Fibroblast of lung (primary cell): ENCODE results near the gene CDYL. TPM values are rescaled to one million over a fixed set of nuclear protein-coding genes. Genes with fewer than 3 reads are reported as not detected.

Source experiments
- DNase-seq, 2 donors: peaks; one replicate each; pipeline versions ENCODE4 v3.0.0 to v3.0.0-alpha.2; 2010; ENCODE audit warnings: low read depth in 2 of 2
- H2AFZ ChIP-seq: 2 replicates; pipeline ENCODE4 v1.5.1; 2012; ENCODE audit warnings: low read length, control low read depth, inconsistent platforms
- H3K27ac ChIP-seq: 2 replicates; pipeline ENCODE4 v1.5.1; 2011; ENCODE audit warnings: low read length, control low read depth; ENCODE audit not compliant: insufficient read depth
- H3K27me3 ChIP-seq: 2 replicates; pipeline ENCODE4 v1.5.1; 2011; ENCODE audit warnings: mild to moderate bottlenecking, low read length; ENCODE audit not compliant: control insufficient read depth, insufficient read depth
- H3K36me3 ChIP-seq: 2 replicates; pipeline ENCODE4 v1.5.1; 2011; ENCODE audit warnings: low read length; ENCODE audit not compliant: control insufficient read depth, insufficient read depth
- H3K4me1 ChIP-seq: 2 replicates; pipeline ENCODE4 v1.5.1; 2011; ENCODE audit warnings: low read length; ENCODE audit not compliant: control insufficient read depth, insufficient read depth; ENCODE audit errors: extremely low read depth
- H3K4me2 ChIP-seq: 2 replicates; pipeline ENCODE4 v1.5.1; 2011; ENCODE audit warnings: low read length, control low read depth; ENCODE audit not compliant: insufficient read depth; ENCODE audit errors: extremely low read depth
- H3K4me3 ChIP-seq, 4 experiments: fragments of 200-600 bp in 1 of 4; sonication (generic) in 1 of 4; replicated peaks in 1 of 4; 2 replicates each; pipeline ENCODE4 v1.5.1; 2011 to 2016; ENCODE audit warnings: low read length in 4 of 4, low read depth in 3 of 4, mild to moderate bottlenecking in 3 of 4, control low read depth in 2 of 4, inconsistent platforms in 1 of 4, mixed read lengths in 1 of 4; ENCODE audit not compliant: insufficient read depth in 1 of 4; ENCODE audit errors: control extremely low read depth in 1 of 4
- H3K79me2 ChIP-seq: 2 replicates; pipeline ENCODE4 v1.5.1; 2012; ENCODE audit warnings: mild to moderate bottlenecking, low read length, inconsistent platforms; ENCODE audit not compliant: control insufficient read depth, insufficient read depth
- H3K9ac ChIP-seq: 2 replicates; pipeline ENCODE4 v1.5.1; 2011; ENCODE audit warnings: mild to moderate bottlenecking, low read length, control low read depth; ENCODE audit not compliant: insufficient read depth
- H3K9me3 ChIP-seq: 2 replicates; pipeline ENCODE4 v1.5.1; 2012; ENCODE audit warnings: low read depth, low read length; ENCODE audit not compliant: control insufficient read depth, insufficient read depth
- H4K20me1 ChIP-seq: 2 replicates; pipeline ENCODE4 v1.5.1; 2011; ENCODE audit warnings: low read length; ENCODE audit not compliant: control insufficient read depth, insufficient read depth; ENCODE audit errors: extremely low read depth
- EZH2 ChIP-seq: IDR thresholded peaks from 2 replicates; pipeline ENCODE4 v1.5.1; 2012; ENCODE audit warnings: low read length, control low read depth, mild to moderate bottlenecking; ENCODE audit errors: missing control alignments
- polyA plus RNA-seq, 2 donors: library from polyadenylated mRNA; depleted of rRNA in 1 of 2; stranded (reverse) in 1 of 2; unstranded in 1 of 2; fragments of >200 nt; gene quantifications; 2 replicates each; pipeline ENCODE4 v1.2.1, GENCODE V29; 2011 to 2012; ENCODE audit warnings: missing spikeins in 1 of 2
- total RNA-seq: library from RNA; depleted of rRNA; stranded (reverse); fragments of >200 nt; gene quantifications from 2 replicates; pipeline ENCODE4 v1.2.1, GENCODE V29; 2014
- TF ChIP-seq, protein P1 (sequence below), 2 donors: IDR thresholded peaks in 1 of 2; conservative IDR thresholded peaks in 1 of 2; 1 replicate in 1 of 2; 2 replicates in 1 of 2; pipeline ENCODE4 v1.5.1; 2011 to 2012; ENCODE audit warnings: low read length in 2 of 2, control low read depth in 1 of 2, inconsistent platforms in 1 of 2, low read depth in 1 of 2, mild to moderate bottlenecking in 1 of 2

Gene CDYL
- total and polyA plus RNA-seq, 2 donors (not counting 1 experiment from before 2014, with no cell fraction given) = 20.6 to 24.9 TPM

DNA sequence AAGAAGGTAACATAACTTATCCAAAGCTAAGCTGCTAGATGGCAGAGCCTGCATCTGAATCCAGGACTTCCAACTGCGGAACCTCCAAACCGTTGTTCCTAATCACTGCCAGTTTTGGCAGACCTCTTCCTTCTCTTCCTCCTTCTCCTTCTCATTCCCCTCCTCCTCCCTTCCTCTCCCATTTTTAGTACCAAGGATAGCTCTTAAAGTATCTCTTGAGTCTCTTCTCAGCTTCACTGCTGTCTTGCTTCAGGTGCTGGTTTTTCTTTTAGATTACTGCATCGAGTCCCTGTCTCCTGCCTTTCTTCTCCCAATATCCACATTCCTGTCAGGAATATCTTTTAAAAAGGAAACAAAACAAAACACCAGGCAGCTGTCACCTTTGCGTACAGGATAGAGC lies 77.1 kb downstream of the CDYL start:
- DNase-seq = no peak
- H3K4me1 ChIP-seq = peaks cover 4% of the 10 kb centered on the region
- TF ChIP-seq, protein P1, sequence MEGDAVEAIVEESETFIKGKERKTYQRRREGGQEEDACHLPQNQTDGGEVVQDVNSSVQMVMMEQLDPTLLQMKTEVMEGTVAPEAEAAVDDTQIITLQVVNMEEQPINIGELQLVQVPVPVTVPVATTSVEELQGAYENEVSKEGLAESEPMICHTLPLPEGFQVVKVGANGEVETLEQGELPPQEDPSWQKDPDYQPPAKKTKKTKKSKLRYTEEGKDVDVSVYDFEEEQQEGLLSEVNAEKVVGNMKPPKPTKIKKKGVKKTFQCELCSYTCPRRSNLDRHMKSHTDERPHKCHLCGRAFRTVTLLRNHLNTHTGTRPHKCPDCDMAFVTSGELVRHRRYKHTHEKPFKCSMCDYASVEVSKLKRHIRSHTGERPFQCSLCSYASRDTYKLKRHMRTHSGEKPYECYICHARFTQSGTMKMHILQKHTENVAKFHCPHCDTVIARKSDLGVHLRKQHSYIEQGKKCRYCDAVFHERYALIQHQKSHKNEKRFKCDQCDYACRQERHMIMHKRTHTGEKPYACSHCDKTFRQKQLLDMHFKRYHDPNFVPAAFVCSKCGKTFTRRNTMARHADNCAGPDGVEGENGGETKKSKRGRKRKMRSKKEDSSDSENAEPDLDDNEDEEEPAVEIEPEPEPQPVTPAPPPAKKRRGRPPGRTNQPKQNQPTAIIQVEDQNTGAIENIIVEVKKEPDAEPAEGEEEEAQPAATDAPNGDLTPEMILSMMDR (conservative IDR thresholded peaks at IDR 0.05 in 1 of 2, IDR thresholded peaks at IDR 0.05 in 1 of 2; ENCODE audit: low read depth in 1 of 2, low read length in 2 of 2) = no peak
- TF ChIP-seq EZH2 = no peak
- H3K36me3 ChIP-seq = no peaks in the 10 kb centered on the region
- no peaks in the 10 kb centered on the region for H3K27me3 ChIP-seq
- no peak overlapping the region for H3K4me3 ChIP-seq
- H3K4me2 ChIP-seq = no peak overlapping the region
- no peak overlapping the region for H3K9ac ChIP-seq
- H4K20me1 ChIP-seq = no peaks in the 10 kb centered on the region
- no peak overlapping the region for H3K27ac ChIP-seq
- H3K9me3 ChIP-seq = no peaks in the 10 kb centered on the region
- H2AFZ ChIP-seq = no peak overlapping the region
- H3K79me2 ChIP-seq = peaks cover 10% of the 10 kb centered on the region

DNA sequence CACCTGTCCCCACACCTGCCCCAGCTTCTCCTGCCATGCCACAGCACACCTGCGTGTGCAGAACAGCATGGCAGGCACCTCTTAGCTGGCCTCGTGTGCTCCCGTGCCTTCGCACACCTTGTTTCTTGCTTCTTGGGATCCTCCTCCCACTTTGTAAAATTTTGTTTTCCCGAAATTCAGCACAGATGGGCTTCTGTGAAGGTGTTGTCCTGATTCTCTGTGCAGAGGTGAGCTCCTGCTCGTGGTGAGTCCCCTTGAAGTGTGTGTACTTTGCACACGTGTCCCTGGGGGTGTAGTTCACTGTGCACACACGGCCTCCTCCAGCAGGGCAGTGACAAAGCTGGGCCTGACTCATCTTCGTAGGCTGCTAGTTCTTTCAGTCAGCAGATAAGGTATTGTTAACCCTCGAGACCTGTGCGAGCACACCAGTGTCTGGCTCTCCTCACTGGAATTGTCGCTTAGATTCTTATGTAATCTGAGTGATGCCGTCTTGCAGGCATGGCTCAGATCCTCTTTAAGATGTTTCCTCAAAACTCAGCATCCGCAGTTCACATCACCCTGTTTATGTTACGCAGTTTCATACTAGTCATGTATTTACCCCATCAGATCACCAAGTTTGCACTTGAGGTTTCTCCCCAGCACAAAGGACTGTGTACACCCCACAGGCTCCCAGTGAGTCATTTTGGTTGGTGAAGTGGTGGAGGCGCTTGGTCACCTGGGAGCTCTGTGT lies 77.7 kb downstream of the CDYL start:
- Histone ChIP-seq H3K4me2 (no peak overlapping the region), H3K36me3 (no peaks in the 10 kb centered on the region), H3K9ac (no peak overlapping the region), H3K27ac (no peak overlapping the region), H4K20me1 (no peaks in the 10 kb centered on the region), H2AFZ (no peak overlapping the region), H3K27me3 (no peaks in the 10 kb centered on the region), H3K9me3 (no peaks in the 10 kb centered on the region), H3K79me2 (peaks cover 9% of the 10 kb centered on the region), H3K4me3 (no peak overlapping the region), H3K4me1 (no peaks in the 10 kb centered on the region)
- TF ChIP-seq, protein P1 (conservative IDR thresholded peaks at IDR 0.05 in 1 of 2, IDR thresholded peaks at IDR 0.05 in 1 of 2; ENCODE audit: low read depth in 1 of 2, low read length in 2 of 2) = no peak
- TF ChIP-seq EZH2 = no peak
- DNase-seq = peak in 1 of 2 donors; percentile 46

DNA sequence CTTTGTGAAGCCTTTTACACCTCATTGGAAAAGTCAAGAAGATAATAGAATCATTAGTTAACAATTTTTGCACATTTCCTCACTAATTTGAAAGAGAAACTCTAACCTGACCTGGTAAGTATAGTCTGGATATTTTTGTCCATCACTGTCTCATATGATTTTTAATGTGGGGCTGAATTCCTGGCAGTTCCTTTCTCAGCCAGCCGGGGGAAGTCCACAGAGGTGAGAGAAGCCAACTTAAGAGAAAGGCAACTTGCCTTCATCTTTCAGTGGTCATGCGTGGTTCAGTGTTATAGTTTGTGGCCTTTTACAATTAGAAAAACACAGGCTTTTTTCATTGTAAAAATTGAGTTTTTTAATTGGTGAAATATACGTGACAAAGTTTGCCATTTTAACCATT lies 80.6 kb downstream of the CDYL start:
- Histone ChIP-seq H3K27ac (no peak overlapping the region), H3K27me3 (no peaks in the 10 kb centered on the region), H3K79me2 (peaks cover 5% of the 10 kb centered on the region), H3K36me3 (no peaks in the 10 kb centered on the region), H3K4me1 (no peaks in the 10 kb centered on the region), H4K20me1 (no peaks in the 10 kb centered on the region), H2AFZ (no peak overlapping the region), H3K9me3 (no peaks in the 10 kb centered on the region), H3K4me3 (no peak overlapping the region), H3K4me2 (no peak overlapping the region), H3K9ac (no peak overlapping the region)
- no peak for DNase-seq
- no peak for TF ChIP-seq EZH2
- TF ChIP-seq, protein P1 (conservative IDR thresholded peaks at IDR 0.05 in 1 of 2, IDR thresholded peaks at IDR 0.05 in 1 of 2; ENCODE audit: low read depth in 1 of 2, low read length in 2 of 2) = no peak
